Suprapubic skin (tissue), 4 donors: Measurements from ENCODE around the gene ZNF653. TPM values are rescaled to one million over a fixed set of nuclear protein-coding genes. Genes with fewer than 3 reads are reported as not detected.
"Not testable (repeated sequence)": the region's sequence is repeated elsewhere in the genome, so short reads cannot be mapped to it uniquely, and the experiment has no call there.

Experiments used
- DNase-seq, 2 donors: peaks; one replicate each; pipeline ENCODE4 v3.0.0-alpha.2; 2019; ENCODE audit warnings: low spot score in 2 of 2
- H3K27ac ChIP-seq: fragments of 200-600 bp; sonication (generic); one replicate; pipeline ENCODE4 v1.5.1; 2019
- H3K27me3 ChIP-seq: fragments of 200-600 bp; sonication (generic); one replicate; pipeline ENCODE4 v1.5.1; 2019
- H3K36me3 ChIP-seq: fragments of 200-600 bp; sonication (generic); one replicate; pipeline ENCODE4 v1.5.1; 2019
- H3K4me1 ChIP-seq: fragments of 200-600 bp; sonication (generic); one replicate; pipeline ENCODE4 v1.5.1; 2019
- H3K4me3 ChIP-seq: fragments of 200-600 bp; sonication (generic); one replicate; pipeline ENCODE4 v1.5.1; 2019; ENCODE audit warnings: mild to moderate bottlenecking
- H3K9me3 ChIP-seq: fragments of 200-600 bp; sonication (generic); one replicate; pipeline ENCODE4 v1.5.1; 2019
- EP300 ChIP-seq: sonication (generic); formaldehyde crosslinking; IDR thresholded peaks from one replicate; pipeline ENCODE4 v1.6.1; 2017; ENCODE audit warnings: antibody characterized with exemption
- POLR2A ChIP-seq, 2 donors: fragments of 450-650 bp; IDR thresholded peaks; one replicate each; pipeline ENCODE4 v1.6.1; 2017; ENCODE audit warnings: antibody characterized with exemption in 2 of 2, mild to moderate bottlenecking in 2 of 2, moderate library complexity in 2 of 2
- POLR2AphosphoS5 ChIP-seq, 3 donors: sonication (generic); formaldehyde crosslinking; IDR thresholded peaks; one replicate each; pipeline ENCODE4 v1.6.1; 2017; ENCODE audit warnings: antibody characterized with exemption in 3 of 3
- WGBS: methylation state at CpG from one replicate; pipeline ENCODE4 v1.1.5; 2018; 5-methylcytosine and 5-hydroxymethylcytosine counted together
- total RNA-seq, 4 donors: library from RNA; depleted of rRNA; stranded (reverse); fragments of >200 nt; gene quantifications; one replicate each; pipeline ENCODE4 v1.1.0, GENCODE V29; 2016
- TF ChIP-seq, protein P1 (sequence below), 2 donors: fragments of 200-600 bp in 1 of 2; fragments of 450-650 bp in 1 of 2; sonication (generic) in 1 of 2; IDR thresholded peaks; one replicate each; pipeline ENCODE4 v1.5.1; 2016 to 2019; ENCODE audit warnings: antibody characterized with exemption in 2 of 2, mild to moderate bottlenecking in 1 of 2, moderate library complexity in 1 of 2

ZNF653 gene
- total RNA-seq, 4 donors from 2014 or later: 10.1 to 19.1 (median 11.8) TPM

DNA sequence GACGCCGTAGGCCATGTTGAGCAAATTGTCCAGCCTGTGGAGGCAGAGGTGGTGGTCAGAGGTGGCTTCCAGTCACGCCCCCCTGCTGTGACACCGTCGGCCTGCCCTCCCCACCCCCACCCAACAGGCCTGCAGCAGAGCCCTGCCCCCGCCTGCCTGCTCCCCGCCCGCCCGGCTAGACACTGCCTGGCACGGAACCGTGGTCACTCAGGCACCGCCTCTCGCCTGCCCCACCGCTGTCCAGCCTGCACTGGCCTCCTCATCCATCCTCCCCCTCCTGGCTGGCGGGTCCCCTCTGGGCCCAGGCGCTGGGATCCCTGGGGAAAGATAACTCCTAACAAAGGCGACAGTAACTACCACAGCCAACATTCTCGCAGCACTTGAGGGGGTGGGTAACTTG is 48.5 kb downstream of the ZNF653 start:
- Histone ChIP-seq H3K9me3 (no peaks in the 10 kb centered on the region), H3K4me1 (no peaks in the 10 kb centered on the region), H3K27ac (no peak overlapping the region), H3K27me3 (peaks cover 18% of the 10 kb centered on the region), H3K4me3 (no peak overlapping the region), H3K36me3 (no peaks in the 10 kb centered on the region)
- TF ChIP-seq POLR2AphosphoS5 (IDR thresholded peaks at IDR 0.05) (no peak), EP300 (no peak), POLR2A (IDR thresholded peaks at IDR 0.05) (no peak)
- TF ChIP-seq, protein P1, sequence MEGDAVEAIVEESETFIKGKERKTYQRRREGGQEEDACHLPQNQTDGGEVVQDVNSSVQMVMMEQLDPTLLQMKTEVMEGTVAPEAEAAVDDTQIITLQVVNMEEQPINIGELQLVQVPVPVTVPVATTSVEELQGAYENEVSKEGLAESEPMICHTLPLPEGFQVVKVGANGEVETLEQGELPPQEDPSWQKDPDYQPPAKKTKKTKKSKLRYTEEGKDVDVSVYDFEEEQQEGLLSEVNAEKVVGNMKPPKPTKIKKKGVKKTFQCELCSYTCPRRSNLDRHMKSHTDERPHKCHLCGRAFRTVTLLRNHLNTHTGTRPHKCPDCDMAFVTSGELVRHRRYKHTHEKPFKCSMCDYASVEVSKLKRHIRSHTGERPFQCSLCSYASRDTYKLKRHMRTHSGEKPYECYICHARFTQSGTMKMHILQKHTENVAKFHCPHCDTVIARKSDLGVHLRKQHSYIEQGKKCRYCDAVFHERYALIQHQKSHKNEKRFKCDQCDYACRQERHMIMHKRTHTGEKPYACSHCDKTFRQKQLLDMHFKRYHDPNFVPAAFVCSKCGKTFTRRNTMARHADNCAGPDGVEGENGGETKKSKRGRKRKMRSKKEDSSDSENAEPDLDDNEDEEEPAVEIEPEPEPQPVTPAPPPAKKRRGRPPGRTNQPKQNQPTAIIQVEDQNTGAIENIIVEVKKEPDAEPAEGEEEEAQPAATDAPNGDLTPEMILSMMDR (IDR thresholded peaks at IDR 0.05): no peak
- DNase-seq: no peak
- WGBS: no CpG with 5 or more reads among the region's 18 CpGs

- DNase-seq: no peak
- Histone ChIP-seq H3K36me3 (no peaks in the 10 kb centered on the region), H3K9me3 (no peaks in the 10 kb centered on the region), H3K27me3 (peaks cover 18% of the 10 kb centered on the region), H3K4me1 (no peaks in the 10 kb centered on the region), H3K4me3 (no peak overlapping the region), H3K27ac (no peak overlapping the region)
- no peak for TF ChIP-seq POLR2AphosphoS5 (IDR thresholded peaks at IDR 0.05)
- no peak for TF ChIP-seq POLR2A (IDR thresholded peaks at IDR 0.05)
- TF ChIP-seq, protein P1 (IDR thresholded peaks at IDR 0.05): no peak
- no peak for TF ChIP-seq EP300
- WGBS: 90% methylated on average over 7 of the region's 7 CpGs
Observed at GRCh38 chr19:11456659-11457058, 49.0 kb downstream of the ZNF653 start.

- 83% methylated on average over 9 of the region's 9 CpGs for WGBS
- peaks cover 17% of the 10 kb centered on the region for H3K27me3 ChIP-seq
- not testable (repeated sequence) for DNase-seq, H3K4me3 ChIP-seq, H3K9me3 ChIP-seq, H3K27ac ChIP-seq, H3K36me3 ChIP-seq, H3K4me1 ChIP-seq
Observed at GRCh38 chr19:11455233-11455554, 50.4 kb downstream of the ZNF653 start.

DNA sequence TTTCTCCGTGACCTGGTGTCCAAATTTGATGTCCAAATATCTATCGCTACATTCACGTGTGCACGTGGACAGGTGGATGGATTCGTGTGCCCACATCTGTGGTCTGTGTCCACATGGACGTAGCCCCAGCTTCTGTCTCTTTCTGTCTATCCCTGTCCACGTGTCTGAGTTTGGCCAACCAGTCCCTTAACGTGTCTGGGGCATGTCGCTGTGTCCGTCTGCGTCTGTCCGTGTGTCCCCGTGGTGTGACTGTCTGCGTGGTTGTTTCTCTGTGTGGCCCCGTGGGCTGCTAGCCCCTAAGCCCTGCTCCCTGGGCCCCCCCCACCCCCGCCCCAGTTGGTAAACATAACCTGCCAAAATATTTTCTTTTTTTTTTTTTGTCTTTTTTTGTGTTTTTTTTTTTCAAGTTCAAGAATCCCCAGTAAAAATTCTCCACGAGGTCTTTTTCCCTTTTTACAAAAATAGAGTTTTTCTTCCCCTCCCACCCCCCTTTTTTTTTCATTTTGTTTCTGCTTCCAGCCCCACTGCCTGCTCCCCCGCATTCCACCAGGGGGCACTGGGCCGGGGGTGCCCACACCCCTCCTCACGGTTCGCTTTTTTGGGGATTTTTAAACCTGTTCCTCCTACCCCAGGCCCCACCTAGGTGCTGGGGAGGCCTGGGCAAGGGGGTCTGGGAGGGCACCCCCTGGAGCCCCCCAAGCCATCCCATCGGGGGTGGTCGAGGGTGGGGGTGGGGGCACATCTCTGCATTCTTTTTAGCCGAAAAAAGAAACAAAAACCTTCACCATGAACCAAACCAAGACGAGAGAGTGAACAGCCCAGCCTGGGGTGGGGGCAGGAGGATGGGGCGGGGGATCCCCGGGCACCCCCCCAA is 51.9 kb downstream of the ZNF653 start:
- TF ChIP-seq POLR2AphosphoS5 (IDR thresholded peaks at IDR 0.05) (no peak), POLR2A (IDR thresholded peaks at IDR 0.05) (no peak), EP300 (no peak)
- TF ChIP-seq, protein P1 (IDR thresholded peaks at IDR 0.05): peak in 1 of 2 donors; percentile 18
- Histone ChIP-seq H3K27me3 (peaks cover 9% of the 10 kb centered on the region), H3K4me1 (no peaks in the 10 kb centered on the region), H3K36me3 (peaks cover 24% of the 10 kb centered on the region), H3K27ac (no peak overlapping the region), H3K9me3 (no peaks in the 10 kb centered on the region), H3K4me3 (no peak overlapping the region)
- 55% methylated on average over 27 of the region's 27 CpGs for WGBS
- DNase-seq: no peak

DNA sequence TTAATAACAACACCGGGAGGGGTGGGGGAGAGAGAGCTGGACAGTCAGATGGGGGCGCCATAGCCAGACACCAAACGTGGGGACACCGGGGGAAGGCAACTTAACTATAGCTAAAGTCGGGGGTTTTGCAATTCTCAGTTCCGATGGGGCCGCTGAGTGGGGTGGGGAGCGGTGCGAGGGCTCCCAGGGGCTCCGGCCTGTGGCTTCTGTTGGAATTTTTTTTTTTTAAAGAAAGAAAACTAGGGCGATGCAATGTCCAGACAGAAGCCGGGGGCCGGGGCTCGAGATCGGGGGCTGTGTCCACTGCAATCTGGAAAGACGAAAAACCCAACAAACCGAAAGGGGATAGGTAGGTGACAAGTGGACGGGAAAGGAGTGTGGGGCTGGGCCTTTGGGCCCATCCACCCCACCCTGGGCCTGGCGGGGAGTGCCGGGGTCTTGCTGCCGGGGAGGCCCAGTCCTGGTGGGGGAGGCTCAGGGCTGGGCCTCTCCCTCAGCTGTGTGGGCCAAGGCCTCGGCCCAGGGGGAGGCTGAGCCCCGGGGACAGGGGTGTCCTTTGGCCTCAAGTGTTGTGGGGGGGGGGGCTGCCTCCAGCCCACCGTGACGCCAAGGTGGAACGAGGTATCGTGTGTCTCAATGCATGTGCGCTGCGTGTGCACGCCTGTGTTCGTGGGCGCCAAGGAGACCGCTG is 52.9 kb downstream of the ZNF653 start:
- WGBS: 77% methylated on average over 23 of the region's 33 CpGs
- DNase-seq: no peak
- TF ChIP-seq POLR2AphosphoS5 (IDR thresholded peaks at IDR 0.05) (no peak), POLR2A (IDR thresholded peaks at IDR 0.05) (no peak), EP300 (no peak)
- TF ChIP-seq, protein P1 (IDR thresholded peaks at IDR 0.05): no peak
- Histone ChIP-seq H3K36me3 (peaks cover 33% of the 10 kb centered on the region), H3K4me1 (no peaks in the 10 kb centered on the region), H3K9me3 (no peaks in the 10 kb centered on the region), H3K27ac (no peak overlapping the region), H3K4me3 (no peak overlapping the region), H3K27me3 (no peaks in the 10 kb centered on the region)
